ENCODE measurements around the gene OR52I2.

The OR52I2 gene

GRCh38 chr11:4619514-4619913 lies 38.0 kb downstream of the OR52I2 start:
- no peak overlapping the region for H3K4me3 ChIP-seq (ENCODE audit: low read depth, low read length)
- DNase-seq (ENCODE audit: low read depth) = no peak
- no peak for TF ChIP-seq CTCF (IDR thresholded peaks at IDR 0.05; ENCODE audit: control insufficient read depth, extremely low read depth, insufficient read depth)

- peak; percentile 81 for TF ChIP-seq CTCF (IDR thresholded peaks at IDR 0.05; ENCODE audit: control insufficient read depth, extremely low read depth, insufficient read depth)
- DNase-seq (ENCODE audit: low read depth) = peak; percentile 95
- H3K4me3 ChIP-seq (ENCODE audit: low read depth, low read length) = no peak overlapping the region
Measured at GRCh38 chr11:4626207-4627099, 44.9 kb downstream of the OR52I2 start.

GRCh38 chr11:4636136-4636535 lies 54.6 kb downstream of the OR52I2 start:
- no peak overlapping the region for H3K4me3 ChIP-seq (ENCODE audit: low read depth, low read length)
- no peak for TF ChIP-seq CTCF (IDR thresholded peaks at IDR 0.05; ENCODE audit: control insufficient read depth, extremely low read depth, insufficient read depth)
- peak; percentile 90 for DNase-seq (ENCODE audit: low read depth)

GRCh38 chr11:4636962-4637661 lies 55.6 kb downstream of the OR52I2 start, which contains the start of gene OR51D1:
TSS of gene OR51D1 (plus strand) at chr11:4637477. CDS start at chr11:4639791, 2,314 bp downstream.
- peak; percentile 82 for DNase-seq (ENCODE audit: low read depth)
- peak; percentile 93 for TF ChIP-seq CTCF (IDR thresholded peaks at IDR 0.05; ENCODE audit: control insufficient read depth, extremely low read depth, insufficient read depth)
- no peak within 1 kb of the TSS for H3K4me3 ChIP-seq (ENCODE audit: low read depth, low read length)

- no peak for TF ChIP-seq CTCF (IDR thresholded peaks at IDR 0.05; ENCODE audit: control insufficient read depth, extremely low read depth, insufficient read depth)
- DNase-seq (ENCODE audit: low read depth) = no peak
- no peak overlapping the region for H3K4me3 ChIP-seq (ENCODE audit: low read depth, low read length)
Measured at GRCh38 chr11:4637662-4638047, 56.1 kb downstream of the OR52I2 start.

GRCh38 chr11:4639931-4640330 lies 58.4 kb downstream of the OR52I2 start:
- no peak overlapping the region for H3K4me3 ChIP-seq (ENCODE audit: low read depth, low read length)
- no peak for TF ChIP-seq CTCF (IDR thresholded peaks at IDR 0.05; ENCODE audit: control insufficient read depth, extremely low read depth, insufficient read depth)
- DNase-seq (ENCODE audit: low read depth) = no peak
